ENCODE data around the gene BRD1.

- TF ChIP-seq POLR2AphosphoS5 (IDR thresholded peaks at IDR 0.05; ENCODE audit: insufficient read depth in 1 of 2, low read depth in 1 of 2) (no peak), POLR2A (IDR thresholded peaks at IDR 0.05) (no peak)
These were observed 909 bp upstream of the BRD1 start for GRCh38 chr22:49828599-49828965.
